ENCODE data around the gene HTR4.
A peak's percentile ranks its signal among the peaks of the same experiment; 100 is the strongest.

Gene HTR4

DNA sequence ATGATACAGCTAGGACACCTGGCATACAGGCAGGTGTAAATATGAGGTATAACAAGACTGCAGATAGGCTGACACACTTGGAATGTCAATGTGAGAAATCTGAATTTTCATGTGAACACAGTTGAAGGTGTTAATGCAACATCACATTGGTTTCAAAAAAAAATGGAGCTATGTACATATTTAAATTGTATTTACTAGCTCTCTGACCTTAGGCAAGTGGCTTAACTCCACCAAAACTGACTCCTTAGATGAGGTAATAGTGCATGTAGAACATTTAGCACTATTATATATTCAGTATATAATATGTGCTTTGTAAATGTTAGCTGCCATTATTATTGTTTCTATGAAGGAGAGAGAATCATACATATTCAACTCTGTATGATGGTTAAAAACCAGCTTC lies 48.0 kb downstream of the HTR4 start:
- DNase-seq (ENCODE audit: low spot score), result no peak

DNA sequence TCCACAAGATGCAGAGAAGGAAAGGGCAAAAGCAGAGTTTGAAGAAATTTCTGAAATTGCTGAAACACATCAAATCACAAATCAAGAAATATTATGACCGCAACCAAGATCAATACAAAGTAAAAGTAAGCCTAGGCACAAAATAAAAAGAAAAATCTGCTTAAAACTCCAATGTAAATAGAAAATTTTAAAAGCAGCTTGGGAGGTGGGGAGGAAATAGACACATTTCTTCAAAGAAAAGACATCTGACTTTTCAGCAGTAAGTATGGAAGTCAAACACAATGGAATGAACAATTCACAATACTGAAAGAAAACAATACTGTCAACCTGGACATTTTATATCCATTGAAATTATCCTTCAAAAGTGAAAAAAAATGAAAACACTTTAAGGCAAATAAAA lies 55.1 kb downstream of the HTR4 start:
- DNase-seq (ENCODE audit: low spot score), result no peak

DNA sequence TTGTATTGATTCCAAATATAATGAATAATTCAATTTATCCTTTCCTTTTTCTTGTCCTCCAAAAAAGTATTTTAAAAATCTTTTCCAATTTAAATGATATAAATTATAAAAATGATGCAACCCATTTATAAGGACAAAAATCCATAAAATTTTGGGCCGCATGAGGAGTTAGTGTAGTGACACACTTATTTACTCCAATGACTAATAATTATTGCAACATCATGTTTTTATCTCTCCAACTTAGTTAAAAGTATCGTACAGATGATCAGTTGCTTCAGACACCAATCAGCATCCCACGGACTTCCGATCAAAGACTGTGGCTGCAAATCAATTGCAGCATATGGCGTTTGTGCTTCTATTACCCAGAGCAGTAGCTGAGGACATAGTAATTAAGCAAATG lies 58.6 kb downstream of the HTR4 start:
- no peak for DNase-seq (ENCODE audit: low spot score)

DNA sequence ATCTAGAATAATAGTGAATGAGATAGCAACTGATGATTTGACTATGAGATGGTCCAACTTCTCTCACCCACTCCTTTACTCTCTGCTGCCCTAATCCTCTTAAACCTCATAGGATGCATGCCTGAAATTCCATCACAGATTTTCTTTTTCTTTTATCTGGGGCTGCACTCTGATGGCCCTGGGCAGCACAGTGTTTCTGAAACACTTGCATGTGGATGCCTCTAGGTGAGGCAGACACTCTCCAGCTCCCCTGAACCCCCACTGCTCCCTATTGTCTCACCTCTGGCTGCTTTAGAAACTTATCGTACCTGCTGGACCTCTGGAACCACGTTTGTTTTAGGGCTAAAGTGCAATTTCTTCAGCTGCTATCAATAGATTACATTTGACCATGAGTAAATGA lies 67.5 kb downstream of the HTR4 start:
- DNase-seq (ENCODE audit: low spot score), result no peak

DNA sequence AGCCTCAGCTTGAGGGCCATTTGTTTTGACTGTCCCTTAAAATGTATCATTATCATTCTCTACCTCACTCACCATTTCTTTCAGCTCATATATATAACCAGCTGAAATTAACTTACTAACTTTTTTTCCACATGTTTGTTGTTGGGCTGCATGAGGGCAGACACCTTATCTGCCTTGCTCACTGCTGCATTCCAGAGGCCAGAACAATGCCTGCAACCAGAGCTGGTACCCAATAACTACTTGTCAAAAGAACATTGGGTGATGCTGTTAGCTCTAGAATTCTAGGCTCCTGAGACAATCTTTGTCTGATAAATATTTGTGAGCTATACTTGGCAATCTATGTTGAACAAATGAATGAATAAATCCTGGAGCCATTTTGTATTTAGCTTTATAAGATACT lies 68.3 kb downstream of the HTR4 start:
- DNase-seq (ENCODE audit: low spot score), result peak; percentile 11

DNA sequence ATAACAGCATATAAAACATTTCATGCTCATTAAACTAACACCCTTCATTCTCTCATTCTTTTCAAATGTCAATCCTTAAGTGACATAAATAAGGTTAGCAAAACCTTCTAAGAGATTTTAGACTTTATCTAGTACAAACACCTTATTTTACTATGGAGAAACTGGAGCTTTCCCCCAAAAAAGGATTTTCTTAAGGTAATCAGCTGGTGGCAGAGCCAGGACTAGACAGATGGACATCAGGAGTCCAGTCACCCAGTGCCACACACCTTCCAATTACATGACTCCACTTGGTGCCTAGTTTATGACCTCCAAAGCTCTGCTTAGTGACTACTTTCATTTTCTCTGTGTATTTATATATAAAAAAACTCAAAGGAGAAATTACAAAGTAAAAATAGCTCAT lies 70.2 kb downstream of the HTR4 start:
- no peak for DNase-seq (ENCODE audit: low spot score)

DNA sequence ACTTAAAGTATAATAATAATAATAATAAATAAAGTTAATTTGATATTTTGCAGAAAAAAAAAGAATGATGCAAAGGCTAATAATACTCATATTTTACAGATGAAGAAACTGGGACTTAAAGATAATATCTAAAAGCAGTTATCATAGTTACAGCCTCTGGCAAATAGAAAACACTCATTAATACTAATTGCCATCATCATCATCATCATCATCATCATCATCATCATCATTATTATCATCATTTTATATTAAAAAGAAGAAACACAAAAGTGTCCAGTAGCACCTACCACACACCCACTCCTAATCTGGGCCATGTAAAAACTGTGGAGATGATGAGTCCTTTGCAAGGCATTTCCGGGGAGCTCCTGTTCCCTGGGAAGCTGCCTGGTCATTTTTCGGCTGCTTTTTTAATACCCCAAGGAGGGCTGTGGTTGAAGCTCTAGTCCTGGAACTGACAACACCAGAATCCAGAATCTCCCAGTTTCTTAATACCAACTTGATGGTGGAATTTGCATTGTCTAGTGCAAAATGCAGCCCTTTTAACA lies 70.8 kb downstream of the HTR4 start:
- no peak for DNase-seq (ENCODE audit: low spot score)

DNA sequence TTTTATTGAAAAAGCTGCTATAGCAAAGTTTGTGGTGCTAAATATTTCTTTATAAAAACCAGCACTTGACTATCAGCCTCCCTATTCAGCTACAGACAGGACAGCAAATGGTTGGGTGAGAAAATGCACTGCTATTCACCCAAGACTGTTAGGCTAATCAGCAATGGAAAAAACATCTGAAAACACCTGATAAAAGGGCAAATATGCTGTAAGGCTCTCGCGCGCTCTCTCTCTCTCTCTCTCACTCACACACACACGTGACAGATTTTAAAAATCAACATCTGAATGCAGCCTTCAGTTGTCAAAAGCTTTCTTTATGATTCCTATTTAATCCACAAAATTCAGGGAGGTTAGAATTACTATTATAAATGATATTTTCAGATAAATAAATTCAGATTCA lies 80.2 kb downstream of the HTR4 start:
- no peak for DNase-seq (ENCODE audit: low spot score)

DNA sequence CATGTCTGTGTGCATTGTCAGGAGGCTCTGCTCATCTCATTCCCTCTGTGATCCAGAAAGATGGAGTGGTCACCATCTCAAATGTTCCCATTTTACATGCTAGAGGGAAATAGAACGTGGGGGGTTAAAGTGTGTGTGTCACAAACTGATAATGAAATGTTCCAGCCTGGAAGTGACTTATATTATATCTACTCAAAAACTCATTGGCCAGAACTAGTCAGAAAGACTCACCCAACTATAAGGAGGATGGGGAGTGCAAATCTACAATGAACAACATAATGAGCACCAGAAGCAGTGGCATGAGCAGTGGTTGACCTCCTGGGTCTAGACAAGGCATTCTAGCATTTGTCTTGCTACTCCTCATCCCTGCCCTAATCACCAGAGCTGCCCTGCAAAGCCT lies 81.0 kb downstream of the HTR4 start:
- no peak for DNase-seq (ENCODE audit: low spot score)

DNA sequence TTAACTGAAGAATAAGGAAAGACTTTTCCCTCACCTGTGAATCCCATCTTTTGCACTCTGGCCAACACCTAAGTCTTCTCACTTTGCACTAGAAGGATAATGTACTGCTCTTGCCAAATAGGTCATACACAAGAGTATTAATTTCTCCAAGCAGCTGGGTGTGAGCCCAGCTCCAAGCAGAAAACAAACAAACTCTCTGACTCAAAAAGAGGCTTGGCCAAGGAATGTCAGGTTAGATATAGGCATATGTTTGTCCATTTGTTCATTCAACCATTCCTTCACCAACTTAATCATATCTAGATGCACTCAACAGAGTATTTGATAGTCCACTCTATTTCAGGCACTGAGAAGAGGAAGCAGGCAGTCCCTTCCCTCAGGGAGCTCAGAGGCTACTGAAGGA lies 84.4 kb downstream of the HTR4 start:
- no peak for DNase-seq (ENCODE audit: low spot score)

DNA sequence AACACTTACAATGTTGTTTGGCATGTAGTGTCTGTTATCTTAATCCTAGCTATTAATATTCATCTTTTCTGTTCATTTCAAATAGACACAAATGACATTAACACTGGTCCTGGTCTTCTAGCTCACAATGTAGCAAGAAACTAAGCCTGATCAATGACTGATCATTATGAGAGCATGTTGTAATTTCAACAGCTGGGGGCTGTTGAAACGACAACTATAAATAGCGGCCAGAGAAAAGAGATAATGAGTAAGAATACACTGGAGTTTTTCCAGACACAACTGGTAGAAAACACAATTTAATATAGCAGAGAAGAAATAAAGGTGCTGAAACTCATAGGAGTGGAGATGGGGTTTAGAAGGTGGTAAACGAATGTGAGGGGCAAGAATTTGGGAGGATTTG lies 89.2 kb downstream of the HTR4 start:
- DNase-seq (ENCODE audit: low spot score), result no peak

DNA sequence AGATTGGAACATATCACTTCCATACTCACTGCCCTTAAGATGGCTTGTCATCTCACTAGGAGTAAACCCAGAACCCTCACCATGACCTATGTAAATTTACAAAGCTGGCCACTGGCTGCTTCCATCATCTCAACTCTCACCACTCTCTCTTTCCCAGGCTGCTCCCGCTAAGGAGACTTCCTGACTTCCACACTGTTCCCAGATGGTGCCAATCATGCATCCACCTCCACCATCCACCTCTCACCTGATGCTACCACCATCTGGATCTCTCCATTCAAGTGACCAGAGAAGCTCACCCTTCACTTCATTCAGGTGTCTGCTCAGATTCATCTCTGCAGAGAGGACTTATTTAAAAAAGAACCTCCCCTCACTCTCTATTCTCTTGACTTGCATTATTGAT lies 91.3 kb downstream of the HTR4 start:
- DNase-seq (ENCODE audit: low spot score), result no peak

DNA sequence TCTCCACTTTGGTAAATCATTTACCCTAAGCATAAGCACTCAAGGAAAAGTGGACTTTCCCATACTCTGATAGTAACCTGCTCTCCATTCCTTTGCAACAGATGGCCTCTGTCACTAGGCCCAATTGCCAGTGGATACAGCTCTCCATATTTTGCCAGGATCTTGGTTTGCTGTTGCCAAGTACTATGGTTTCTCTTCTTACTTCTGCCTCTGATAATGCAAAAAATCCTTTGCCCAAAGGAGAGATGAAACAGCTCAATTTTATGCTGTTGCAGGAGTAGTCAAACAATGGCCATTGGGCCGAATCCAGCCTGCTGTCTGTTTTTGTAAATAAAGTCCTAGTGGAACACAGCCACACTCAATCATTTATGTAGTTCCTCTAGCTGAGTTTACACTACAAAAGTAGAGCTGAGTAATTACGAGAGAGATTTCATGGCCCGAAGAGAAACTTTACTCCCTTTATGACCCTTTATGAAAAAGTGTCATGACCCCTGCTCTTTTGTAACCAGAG lies 92.5 kb downstream of the HTR4 start:
- no peak for DNase-seq (ENCODE audit: low spot score)

DNA sequence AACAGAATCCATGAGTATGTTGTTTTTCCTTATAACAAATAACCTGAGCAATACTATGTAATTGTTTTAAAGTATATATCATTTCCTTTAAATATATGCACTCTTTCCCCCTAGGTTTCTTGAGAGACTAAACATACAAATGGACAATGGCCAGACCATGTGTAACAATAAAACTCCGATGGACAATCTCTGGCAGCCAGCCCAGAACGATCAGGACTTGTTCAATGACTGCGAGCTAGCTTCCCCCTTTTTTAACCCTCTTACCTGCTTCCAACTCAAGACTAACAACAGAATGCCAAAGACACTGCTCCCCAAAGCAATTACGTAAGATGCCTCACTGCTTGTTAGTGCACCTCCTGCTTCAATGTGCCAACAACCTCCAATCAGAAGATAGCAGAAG lies 94.9 kb downstream of the HTR4 start:
- no peak for DNase-seq (ENCODE audit: low spot score)

DNA sequence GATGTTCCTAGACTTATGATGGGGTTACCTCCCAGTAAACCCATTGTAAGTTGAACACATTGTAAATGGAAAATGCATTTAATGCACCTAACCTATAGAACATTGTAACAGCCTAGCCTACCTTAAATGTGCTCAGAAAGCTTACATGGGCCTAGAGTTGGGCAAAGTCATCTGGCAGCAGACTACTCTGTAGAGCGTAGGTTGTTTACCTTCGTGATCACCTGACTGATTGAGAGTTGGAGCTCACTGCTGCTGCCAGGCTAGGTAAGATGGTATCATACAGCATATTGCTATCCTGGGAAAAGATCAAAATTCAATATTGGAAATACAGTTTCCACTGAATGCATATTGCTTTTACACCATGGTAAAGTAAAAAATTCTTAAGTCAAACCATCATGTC lies 95.4 kb downstream of the HTR4 start:
- DNase-seq (ENCODE audit: low spot score), result no peak

DNA sequence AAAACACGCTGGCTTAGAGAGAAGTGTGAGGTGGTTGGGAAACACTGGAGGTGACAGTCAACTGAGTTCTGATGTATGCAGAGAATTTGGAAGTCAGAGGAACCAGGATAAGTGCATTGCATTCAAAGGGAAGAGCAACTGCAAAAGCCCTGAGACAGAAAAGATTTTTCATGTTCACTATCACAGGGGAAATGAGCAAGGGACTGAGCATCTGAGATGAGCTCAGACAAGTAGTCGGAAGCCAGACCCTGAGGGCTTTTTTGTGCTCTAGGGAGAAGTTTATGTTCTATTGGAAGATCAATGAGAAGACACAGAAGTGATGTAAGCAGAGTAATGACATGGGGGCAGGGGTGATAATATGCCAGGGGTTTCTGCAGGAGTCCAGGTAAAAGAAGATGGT lies 97.5 kb downstream of the HTR4 start:
- no peak for DNase-seq (ENCODE audit: low spot score)

DNA sequence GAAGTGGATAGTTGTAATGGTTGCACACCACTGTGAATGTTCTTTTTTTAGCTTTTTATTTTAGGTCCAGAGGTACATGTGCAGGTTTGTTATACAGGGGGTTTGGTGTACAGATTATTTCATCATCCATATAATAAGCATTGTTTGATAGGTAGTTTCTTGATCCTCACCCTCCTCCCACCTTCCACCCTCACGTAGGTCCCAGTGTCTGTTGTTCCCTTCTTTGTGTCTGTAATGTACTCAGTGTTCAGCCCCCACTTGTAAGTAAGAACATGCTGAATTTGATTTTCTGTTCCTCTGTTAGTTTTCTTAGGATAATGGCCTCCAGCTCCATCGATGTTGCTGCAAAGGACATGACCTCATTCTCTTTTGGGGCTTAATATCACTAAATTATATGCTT lies 99.7 kb downstream of the HTR4 start:
- no peak for DNase-seq (ENCODE audit: low spot score)

DNA sequence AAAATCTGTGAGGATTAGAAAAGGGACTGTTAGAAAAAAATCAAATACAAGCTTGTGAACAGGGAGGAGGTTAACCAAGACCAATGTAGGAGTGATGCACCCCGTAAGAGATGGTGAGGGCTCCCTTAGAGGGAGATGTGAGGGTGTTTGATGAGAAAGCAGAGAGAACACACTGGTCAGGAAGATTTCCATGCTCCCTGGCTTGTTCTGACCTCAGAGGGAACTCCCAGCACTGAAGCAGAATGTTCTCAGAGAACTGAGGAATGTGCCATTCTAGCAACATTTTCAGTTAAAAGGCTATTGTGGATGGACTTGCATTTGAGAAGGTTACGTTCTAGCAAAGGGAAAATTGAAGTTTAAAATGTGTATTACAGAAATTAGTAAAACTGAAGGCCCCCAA lies 110.6 kb downstream of the HTR4 start:
- no peak for DNase-seq (ENCODE audit: low spot score)

DNA sequence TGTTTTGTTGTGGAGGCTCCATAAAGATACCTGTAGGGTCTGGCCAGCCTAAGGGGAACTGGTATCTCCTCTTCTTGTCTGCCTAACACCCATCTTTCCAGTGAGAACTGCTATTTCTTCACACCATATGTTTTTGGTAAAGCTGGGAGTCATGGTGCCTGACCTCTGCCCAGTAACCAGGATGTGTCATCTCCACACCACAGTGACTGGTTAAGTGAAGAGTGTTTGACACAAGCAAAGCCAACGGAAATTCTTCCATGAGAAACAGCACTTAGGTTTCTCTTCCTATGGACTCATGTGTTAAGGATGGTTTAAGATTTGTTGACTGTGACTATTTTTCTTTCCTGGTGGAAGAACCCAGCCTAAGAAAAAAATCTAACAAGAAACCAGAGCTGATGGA lies 111.5 kb downstream of the HTR4 start:
- DNase-seq (ENCODE audit: low spot score), result peak; percentile 33

DNA sequence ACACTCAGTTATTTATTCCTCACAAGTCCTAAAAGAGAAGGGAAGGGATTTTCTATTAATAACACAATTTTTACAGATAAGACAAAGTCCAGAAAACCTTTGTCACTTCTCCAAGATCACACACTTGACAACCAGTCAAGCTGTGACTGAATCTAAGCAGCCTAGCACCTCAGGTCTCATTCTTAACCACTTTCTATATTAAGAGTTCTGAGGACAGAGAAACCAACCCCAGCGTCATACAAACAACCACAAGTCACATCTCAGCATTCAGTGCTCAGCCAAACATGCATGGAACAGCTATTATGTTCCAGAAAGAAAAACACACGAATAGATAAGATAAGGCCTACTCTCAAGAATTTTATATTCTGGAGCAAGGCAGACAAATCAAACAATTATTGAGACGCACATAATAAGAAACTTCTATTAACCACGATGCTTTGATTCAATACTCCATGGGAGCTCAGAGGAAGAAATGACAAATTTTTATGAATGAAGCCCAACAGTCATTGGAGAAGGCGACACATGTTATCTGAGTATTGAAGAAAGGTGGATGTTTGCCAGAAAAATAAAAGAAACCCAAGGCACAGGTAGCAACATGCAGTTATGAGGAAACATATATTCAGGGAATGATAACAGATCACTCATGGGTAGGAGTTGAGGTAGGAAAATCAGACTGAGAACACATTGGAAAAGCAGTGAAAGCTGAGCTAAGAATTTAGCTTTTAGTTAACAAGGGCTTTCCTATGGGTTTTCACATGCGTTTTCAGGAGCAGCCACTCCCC lies 113.1 kb downstream of the HTR4 start:
- DNase-seq (ENCODE audit: low spot score), result no peak

DNA sequence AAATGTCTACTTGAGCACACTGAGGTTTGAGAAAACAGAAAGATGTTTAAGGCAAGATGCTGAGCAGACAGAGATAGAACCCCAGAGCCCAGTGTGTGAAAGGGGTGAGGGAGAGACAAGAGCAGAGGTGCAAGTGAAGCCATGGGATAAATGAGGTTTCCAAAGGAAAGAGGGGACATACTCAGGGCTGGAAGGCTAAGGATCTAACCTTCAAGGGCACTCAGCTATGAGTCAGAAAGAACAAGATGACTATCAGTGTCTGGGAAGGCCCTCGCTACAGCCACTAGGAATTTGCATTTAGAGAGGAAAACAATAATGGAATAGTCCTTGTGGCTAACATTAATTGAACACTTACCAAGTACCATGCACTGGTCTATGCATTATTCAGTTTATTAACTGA lies 113.7 kb downstream of the HTR4 start:
- no peak for DNase-seq (ENCODE audit: low spot score)

DNA sequence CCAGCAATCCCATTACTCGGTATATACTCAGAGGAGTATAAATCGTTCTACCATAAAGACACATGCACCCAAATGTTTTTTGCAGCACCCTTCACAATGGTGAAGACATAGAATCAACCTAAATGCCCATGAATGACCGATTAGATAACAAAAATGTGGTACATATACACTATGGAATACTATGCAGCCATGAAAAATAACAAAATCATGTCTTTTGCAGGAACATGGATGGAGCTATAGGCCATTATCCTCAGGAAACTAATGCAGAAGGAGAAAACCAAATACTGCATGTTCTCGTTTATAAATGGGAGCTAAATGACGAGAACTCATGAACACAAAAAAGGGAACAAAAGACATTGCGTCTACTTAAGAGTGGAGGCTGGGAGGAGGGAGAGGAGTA lies 114.5 kb downstream of the HTR4 start:
- no peak for DNase-seq (ENCODE audit: low spot score)

DNA sequence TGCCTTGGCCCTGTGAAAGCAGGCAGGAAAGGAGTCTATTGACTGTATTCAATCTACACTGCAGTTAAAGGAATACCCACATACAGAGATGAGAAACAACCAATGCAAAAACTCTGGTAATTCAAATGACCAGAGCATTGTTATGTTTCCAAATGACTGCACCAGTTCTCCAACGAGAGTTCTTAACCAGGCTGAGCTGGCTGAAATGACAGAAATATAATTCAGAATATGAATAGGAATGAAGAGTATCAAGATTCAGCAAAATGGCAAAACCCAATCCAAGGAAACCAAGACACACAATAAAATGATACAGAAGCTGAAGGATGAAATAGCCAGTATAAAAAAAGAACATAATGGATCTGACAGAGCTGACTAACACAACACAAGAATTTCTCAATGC lies 119.1 kb downstream of the HTR4 start:
- no peak for DNase-seq (ENCODE audit: low spot score)

Data from RKO (cell line).